ENCODE data around the gene SND1.

DNA sequence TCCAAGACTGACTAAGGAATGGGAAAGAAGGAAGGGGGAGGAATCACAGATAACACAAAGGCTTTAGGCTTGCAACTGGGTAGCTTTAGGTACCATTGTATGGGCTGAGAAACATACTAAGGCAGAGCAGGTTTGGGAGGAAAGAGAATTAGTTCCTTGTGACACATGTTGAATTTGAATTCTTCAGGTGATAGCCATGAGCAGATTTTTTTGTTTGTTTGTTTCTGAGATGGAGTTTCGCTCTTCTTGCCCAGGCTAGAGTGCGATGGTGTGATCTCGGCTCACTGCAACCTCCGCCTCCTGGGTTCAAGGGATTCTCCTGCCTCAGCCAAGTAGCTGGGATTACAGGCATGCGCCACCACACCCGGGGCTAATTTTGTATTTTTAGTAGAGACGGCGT lies 4.4 kb upstream of the SND1 start:
- TF ChIP-seq, protein P1, sequence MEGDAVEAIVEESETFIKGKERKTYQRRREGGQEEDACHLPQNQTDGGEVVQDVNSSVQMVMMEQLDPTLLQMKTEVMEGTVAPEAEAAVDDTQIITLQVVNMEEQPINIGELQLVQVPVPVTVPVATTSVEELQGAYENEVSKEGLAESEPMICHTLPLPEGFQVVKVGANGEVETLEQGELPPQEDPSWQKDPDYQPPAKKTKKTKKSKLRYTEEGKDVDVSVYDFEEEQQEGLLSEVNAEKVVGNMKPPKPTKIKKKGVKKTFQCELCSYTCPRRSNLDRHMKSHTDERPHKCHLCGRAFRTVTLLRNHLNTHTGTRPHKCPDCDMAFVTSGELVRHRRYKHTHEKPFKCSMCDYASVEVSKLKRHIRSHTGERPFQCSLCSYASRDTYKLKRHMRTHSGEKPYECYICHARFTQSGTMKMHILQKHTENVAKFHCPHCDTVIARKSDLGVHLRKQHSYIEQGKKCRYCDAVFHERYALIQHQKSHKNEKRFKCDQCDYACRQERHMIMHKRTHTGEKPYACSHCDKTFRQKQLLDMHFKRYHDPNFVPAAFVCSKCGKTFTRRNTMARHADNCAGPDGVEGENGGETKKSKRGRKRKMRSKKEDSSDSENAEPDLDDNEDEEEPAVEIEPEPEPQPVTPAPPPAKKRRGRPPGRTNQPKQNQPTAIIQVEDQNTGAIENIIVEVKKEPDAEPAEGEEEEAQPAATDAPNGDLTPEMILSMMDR (IDR thresholded peaks at IDR 0.05): no peak
- no peak for TF ChIP-seq POLR2A (IDR thresholded peaks at IDR 0.05)

Data from body of pancreas (tissue), 4 donors.